ENCODE results near the gene TCF20.

Gene TCF20

DNA sequence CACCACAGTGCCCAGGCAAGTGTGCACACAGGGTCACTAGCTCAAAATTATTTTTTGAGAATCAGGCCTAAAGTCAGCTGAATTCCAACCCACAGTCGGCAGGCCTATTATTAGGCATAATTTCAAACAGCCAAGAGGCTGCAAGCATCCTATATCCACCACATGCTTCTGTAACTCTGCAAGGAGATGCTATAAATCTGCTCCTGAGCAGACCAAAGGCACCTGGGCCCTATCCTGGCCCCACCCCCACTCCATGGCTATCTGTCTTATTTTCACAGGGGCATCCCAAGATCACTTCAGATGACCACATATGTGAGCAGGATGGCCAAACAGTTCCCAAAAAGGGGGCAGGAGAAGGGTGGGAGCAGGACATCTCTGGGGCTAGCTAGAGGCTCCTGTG is 44.6 kb downstream of the TCF20 start:
- no peak for DNase-seq
- in situ Hi-C loops (cut with MboI; ENCODE audit: low pct_unique_long_range_greater_than_20kb, low sequenced_read_pairs): no loop called here

DNA sequence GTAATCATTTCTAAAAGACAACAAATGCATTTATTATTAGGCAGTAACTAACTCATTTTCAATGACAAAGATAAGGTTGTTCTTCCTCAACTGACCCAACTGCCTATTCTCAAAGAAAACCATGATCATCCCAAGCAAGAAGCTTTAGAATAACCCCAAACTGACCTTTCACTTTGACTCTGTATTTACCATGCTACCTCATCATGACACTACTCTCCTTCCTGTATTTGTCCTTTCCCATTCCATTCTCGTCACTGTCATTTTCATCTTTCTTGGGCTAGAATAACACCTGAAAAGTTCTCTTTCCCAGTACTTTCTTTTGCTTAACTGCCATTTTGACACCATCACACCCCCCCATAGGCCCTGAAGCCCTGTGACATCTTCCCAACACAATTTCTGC is 48.3 kb downstream of the TCF20 start:
- in situ Hi-C loops (cut with MboI; ENCODE audit: low pct_unique_long_range_greater_than_20kb, low sequenced_read_pairs): no loop called here
- no peak for DNase-seq
